ENCODE data around the gene CHRNB2.

DNA sequence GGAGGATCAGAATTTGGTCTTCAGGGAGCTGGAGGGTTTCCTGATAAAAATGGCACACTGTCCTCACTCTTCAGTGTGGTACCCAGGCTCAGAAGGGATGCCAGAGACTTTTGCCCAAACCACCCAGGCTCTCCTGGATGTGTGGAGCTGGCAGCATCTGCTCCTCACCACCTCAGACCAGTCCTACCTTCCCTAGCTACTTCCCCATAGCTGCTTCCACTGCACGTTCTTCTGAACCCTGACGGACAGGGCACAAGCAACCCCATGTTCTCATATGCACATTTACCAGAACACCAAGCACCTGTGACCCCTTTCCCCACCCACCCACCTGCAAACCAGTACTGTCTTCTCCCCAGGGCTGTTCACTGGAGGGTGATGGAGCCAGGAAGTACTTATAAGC lies 35.7 kb downstream of the CHRNB2 start:
- no peak for TF ChIP-seq EZH2 (IDR thresholded peaks at IDR 0.05; ENCODE audit: borderline replicate concordance, insufficient read depth, low read depth, low read length, poor library complexity, severe bottlenecking)
- TF ChIP-seq, protein P1, sequence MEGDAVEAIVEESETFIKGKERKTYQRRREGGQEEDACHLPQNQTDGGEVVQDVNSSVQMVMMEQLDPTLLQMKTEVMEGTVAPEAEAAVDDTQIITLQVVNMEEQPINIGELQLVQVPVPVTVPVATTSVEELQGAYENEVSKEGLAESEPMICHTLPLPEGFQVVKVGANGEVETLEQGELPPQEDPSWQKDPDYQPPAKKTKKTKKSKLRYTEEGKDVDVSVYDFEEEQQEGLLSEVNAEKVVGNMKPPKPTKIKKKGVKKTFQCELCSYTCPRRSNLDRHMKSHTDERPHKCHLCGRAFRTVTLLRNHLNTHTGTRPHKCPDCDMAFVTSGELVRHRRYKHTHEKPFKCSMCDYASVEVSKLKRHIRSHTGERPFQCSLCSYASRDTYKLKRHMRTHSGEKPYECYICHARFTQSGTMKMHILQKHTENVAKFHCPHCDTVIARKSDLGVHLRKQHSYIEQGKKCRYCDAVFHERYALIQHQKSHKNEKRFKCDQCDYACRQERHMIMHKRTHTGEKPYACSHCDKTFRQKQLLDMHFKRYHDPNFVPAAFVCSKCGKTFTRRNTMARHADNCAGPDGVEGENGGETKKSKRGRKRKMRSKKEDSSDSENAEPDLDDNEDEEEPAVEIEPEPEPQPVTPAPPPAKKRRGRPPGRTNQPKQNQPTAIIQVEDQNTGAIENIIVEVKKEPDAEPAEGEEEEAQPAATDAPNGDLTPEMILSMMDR (IDR thresholded peaks at IDR 0.05) = no peak

Measured in B cell (primary cell).